Ishikawa (cell line): ENCODE measurements around the gene IGF2BP1.

Source experiments
- CEBPB ChIP-seq: IDR thresholded peaks from 2 replicates; pipeline ENCODE4 v1.6.1; 2012
- CREB1 ChIP-seq: IDR thresholded peaks from 2 replicates; pipeline ENCODE4 v1.6.1; 2012; ENCODE audit warnings: low read depth
- EGR1 ChIP-seq: IDR thresholded peaks from 2 replicates; pipeline ENCODE4 v1.6.1; 2012
- EP300 ChIP-seq: IDR thresholded peaks from 2 replicates; pipeline ENCODE4 v1.6.1; 2012; ENCODE audit warnings: borderline replicate concordance
- MAX ChIP-seq: IDR thresholded peaks from 2 replicates; pipeline ENCODE4 v1.6.1; 2012
- NFIC ChIP-seq: IDR thresholded peaks from 2 replicates; pipeline ENCODE4 v1.6.1; 2012
- REST ChIP-seq: IDR thresholded peaks from 2 replicates; pipeline ENCODE4 v1.6.1; 2012; ENCODE audit warnings: low read depth, mild to moderate bottlenecking
- TAF1 ChIP-seq: IDR thresholded peaks from 2 replicates; pipeline ENCODE4 v1.6.1; 2012; ENCODE audit warnings: low read depth, mild to moderate bottlenecking
- TCF12 ChIP-seq: IDR thresholded peaks from 2 replicates; pipeline ENCODE4 v1.6.1; 2012; ENCODE audit warnings: low read depth
- TEAD4 ChIP-seq: IDR thresholded peaks from 2 replicates; pipeline ENCODE4 v1.6.1; 2012
- YY1 ChIP-seq: IDR thresholded peaks from 2 replicates; pipeline ENCODE4 v1.6.1; 2012; ENCODE audit warnings: low read depth
- ZBTB7A ChIP-seq: IDR thresholded peaks from 2 replicates; pipeline ENCODE4 v1.6.1; 2012; ENCODE audit warnings: low read depth

GRCh38 chr17:49082231-49082630 lies 85.0 kb downstream of the IGF2BP1 start:
- TF ChIP-seq REST: no peak
- no peak for TF ChIP-seq TAF1
- no peak for TF ChIP-seq NFIC
- no peak for TF ChIP-seq EP300
- TF ChIP-seq CEBPB: no peak
- TF ChIP-seq CREB1: no peak
- no peak for TF ChIP-seq TCF12
- TF ChIP-seq ZBTB7A: no peak
- no peak for TF ChIP-seq MAX
- TF ChIP-seq YY1: no peak
- TF ChIP-seq EGR1: no peak
- TF ChIP-seq TEAD4: no peak
